CD4-positive, alpha-beta T cell treated with Interleukin-2 at 100 ng/mL for 4 hours (primary cell): ENCODE measurements around the gene ERI3.
"Not testable (repeated sequence)": the region's sequence is repeated elsewhere in the genome, so short reads cannot be mapped to it uniquely, and the experiment has no call there.

ENCODE experiments used
- DNase-seq: peaks from one replicate; pipeline ENCODE4 v3.0.0-alpha.2; 2020; ENCODE audit warnings: low spot score

Gene ERI3

GRCh38 chr1:44235808-44236207, 119.2 kb downstream of the ERI3 start:
- DNase-seq = no peak

DNA sequence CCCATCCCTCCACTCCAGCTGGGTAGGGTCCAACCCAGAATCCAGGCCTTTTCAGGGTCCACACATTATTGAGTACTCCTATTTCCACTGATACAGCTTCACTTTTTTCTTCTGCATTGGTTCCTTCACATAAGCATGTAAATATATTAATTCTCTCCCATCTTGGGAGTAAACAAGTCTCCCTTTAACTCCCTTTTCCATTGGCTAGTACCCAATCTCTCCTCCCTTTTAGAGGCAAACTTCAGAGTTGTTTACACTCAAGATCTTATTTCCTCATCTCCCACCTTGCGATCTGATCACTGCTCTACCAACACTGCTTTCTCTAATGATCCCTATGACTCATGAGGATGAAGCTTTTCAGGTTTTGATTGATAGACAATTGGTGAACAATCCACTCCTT, 121.5 kb downstream of the ERI3 start:
- no peak for DNase-seq

- DNase-seq = no peak
Measured at GRCh38 chr1:44230796-44231195, 124.3 kb downstream of the ERI3 start.

GRCh38 chr1:44229435-44230167, 125.5 kb downstream of the ERI3 start:
- no peak for DNase-seq

DNA sequence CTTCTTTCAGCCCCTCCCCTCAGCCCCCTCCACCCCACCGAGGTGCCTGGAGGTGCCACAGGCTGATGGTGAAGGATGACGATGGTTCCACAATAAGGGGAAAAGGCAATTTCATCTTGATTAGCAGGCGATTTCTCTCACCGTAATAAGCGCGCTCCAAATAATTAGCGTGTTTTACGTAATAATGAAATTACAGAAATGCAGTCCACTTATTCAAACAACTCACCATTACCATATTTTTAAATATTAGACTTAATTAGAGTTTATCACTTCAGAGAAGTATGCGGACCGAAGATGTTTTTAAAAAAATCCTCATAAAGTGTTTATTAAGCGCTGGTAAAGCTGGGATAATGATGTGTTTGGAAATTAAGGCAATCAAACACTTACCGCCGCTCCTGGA, 126.8 kb downstream of the ERI3 start:
- no peak for DNase-seq

DNA sequence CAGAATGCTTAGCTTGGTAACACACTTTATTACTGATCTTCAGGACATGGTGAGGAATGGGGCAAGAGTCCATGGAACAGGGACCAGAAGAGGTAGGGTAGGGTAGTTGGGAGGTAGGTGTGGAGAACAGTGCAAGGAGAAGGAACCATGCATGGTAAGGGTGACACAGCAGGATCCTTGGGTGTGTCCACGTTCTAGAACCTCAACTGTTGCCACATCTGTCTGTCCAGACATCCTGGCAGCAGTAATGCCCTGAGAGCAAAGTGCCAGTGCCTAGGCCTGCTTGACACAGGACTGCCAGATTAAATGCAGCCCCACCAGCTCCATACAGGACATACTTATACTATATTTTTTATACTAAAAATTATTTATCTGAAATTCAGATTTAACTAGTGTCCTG, 127.8 kb downstream of the ERI3 start:
- no peak for DNase-seq

GRCh38 chr1:44225761-44226160, 129.3 kb downstream of the ERI3 start:
- DNase-seq = no peak

- DNase-seq = no peak
Measured at GRCh38 chr1:44223187-44223610, 131.9 kb downstream of the ERI3 start.

- DNase-seq = no peak
Measured at GRCh38 chr1:44222397-44223186, 132.5 kb downstream of the ERI3 start.

- no peak for DNase-seq
Measured at GRCh38 chr1:44221769-44222168, 133.3 kb downstream of the ERI3 start.

- DNase-seq = no peak
Measured at GRCh38 chr1:44220755-44221154, 134.3 kb downstream of the ERI3 start.

DNA sequence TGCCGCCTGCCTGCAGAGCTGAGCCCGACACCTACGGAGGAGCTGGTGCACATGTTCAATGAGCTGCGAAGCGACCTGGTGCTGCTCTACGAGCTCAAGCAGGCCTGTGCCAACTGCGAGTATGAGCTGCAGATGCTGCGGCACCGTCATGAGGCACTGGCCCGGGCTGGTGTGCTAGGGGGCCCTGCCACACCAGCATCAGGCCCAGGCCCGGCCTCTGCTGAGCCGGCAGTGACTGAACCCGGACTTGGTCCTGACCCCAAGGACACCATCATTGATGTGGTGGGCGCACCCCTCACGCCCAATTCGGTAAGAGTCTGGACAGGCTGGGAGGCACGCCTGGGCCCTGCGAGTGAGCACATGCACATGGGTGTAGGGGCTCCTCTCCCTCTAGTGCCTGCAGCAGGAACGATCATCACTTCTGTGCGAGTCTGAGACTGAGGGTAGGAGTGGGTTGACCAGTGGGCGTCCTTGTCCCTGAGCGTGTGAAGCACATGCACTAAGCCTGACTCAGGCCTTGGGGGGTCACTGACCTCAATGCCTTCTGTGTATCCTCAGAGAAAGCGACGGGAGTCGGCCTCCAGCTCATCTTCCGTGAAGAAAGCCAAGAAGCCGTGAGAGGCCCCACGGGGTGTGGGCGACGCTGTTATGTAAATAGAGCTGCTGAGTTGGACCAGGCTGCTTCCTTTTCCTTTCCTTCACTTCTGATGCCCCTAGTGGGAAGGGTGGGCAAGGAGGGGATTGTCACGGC, 134.9 kb downstream of the ERI3 start:
- DNase-seq = no peak

DNA sequence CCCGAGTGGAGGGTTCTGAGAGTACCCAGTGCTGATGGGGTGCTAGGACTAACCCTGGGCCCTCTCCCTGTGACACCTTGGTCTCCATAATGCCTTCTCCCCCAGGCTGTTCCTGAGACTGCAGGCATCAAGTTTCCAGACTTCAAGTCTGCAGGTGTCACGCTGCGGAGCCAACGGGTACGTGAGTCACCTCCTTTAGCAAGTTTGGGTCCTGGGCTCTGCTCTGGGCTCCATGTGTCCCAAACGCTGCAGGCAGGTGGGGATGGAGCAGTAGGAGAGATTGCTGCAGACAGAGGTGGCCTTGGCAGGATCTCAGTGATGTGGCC, 135.8 kb downstream of the ERI3 start:
- no peak for DNase-seq

- DNase-seq = no peak
Measured at GRCh38 chr1:44218503-44219300, 136.4 kb downstream of the ERI3 start.

GRCh38 chr1:44217809-44218410, 137.1 kb downstream of the ERI3 start:
- DNase-seq = peak; percentile 68

GRCh38 chr1:44213222-44214112, 141.6 kb downstream of the ERI3 start, which contains the start of gene DMAP1:
Gene DMAP1 (plus strand): TSS chr1:44213471. CDS start chr1:44213754, 283 bp downstream.
- DNase-seq = peak; percentile 89

GRCh38 chr1:44212355-44213221, 142.5 kb downstream of the ERI3 start:
- DNase-seq = peak; percentile 61

DNA sequence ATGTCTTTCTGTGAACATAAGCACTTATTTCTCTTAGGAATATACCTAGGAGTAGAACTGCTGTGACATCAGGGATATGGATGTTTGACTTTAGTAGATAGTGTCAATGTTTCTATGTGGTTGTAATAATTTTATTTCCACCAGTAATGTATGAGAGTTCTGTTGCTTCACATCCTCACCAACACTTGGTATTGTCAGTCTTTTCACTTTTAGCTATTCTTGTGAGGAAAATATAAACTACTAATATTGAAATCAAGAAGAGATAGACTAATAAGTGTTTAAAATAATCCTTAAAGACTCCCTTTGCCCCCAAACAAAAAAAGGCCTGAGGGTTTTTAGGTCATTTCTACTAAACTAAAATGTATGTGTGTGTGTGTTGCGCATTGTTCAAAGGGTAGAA, 144.5 kb downstream of the ERI3 start:
- DNase-seq = no peak

- no peak for DNase-seq
Measured at GRCh38 chr1:44208226-44208625, 146.8 kb downstream of the ERI3 start.

GRCh38 chr1:44206545-44206944, 148.5 kb downstream of the ERI3 start:
- not testable (repeated sequence) for DNase-seq
